Gastrocnemius medialis (tissue), 4 donors: ENCODE data around the gene CTBP1.

ENCODE experiments used
- POLR2A ChIP-seq, 2 donors: fragments of 450-650 bp; IDR thresholded peaks; one replicate each; pipeline ENCODE4 v1.6.1; 2017; ENCODE audit warnings: antibody characterized with exemption in 2 of 2, mild to moderate bottlenecking in 2 of 2, moderate library complexity in 2 of 2
- TF ChIP-seq, protein P1 (sequence below), 5 experiments: fragments of 450-650 bp in 3 of 5; fragments of 200-600 bp in 2 of 5; sonication (generic) in 2 of 5; IDR thresholded peaks in 4 of 5; conservative IDR thresholded peaks in 1 of 5; 1 replicate in 4 of 5; 2 replicates in 1 of 5; pipeline ENCODE4 v1.5.1; 2016 to 2019; ENCODE audit warnings: antibody characterized with exemption in 5 of 5, mild to moderate bottlenecking in 3 of 5, moderate library complexity in 3 of 5

- TF ChIP-seq, protein P1, sequence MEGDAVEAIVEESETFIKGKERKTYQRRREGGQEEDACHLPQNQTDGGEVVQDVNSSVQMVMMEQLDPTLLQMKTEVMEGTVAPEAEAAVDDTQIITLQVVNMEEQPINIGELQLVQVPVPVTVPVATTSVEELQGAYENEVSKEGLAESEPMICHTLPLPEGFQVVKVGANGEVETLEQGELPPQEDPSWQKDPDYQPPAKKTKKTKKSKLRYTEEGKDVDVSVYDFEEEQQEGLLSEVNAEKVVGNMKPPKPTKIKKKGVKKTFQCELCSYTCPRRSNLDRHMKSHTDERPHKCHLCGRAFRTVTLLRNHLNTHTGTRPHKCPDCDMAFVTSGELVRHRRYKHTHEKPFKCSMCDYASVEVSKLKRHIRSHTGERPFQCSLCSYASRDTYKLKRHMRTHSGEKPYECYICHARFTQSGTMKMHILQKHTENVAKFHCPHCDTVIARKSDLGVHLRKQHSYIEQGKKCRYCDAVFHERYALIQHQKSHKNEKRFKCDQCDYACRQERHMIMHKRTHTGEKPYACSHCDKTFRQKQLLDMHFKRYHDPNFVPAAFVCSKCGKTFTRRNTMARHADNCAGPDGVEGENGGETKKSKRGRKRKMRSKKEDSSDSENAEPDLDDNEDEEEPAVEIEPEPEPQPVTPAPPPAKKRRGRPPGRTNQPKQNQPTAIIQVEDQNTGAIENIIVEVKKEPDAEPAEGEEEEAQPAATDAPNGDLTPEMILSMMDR (IDR thresholded peaks at IDR 0.05 in 4 of 5, conservative IDR thresholded peaks at IDR 0.05 in 1 of 5) = no peak
- TF ChIP-seq POLR2A (IDR thresholded peaks at IDR 0.05) = no peak
Observed at GRCh38 chr4:1235381-1236102, 13.4 kb downstream of the CTBP1 start.
